Effector memory CD4-positive, alpha-beta T cell (primary cell): Measurements from ENCODE around the gene ILKAP.

Source experiments
- DNase-seq, 3 donors: peaks; one replicate each; pipeline ENCODE4 v3.0.0-alpha.2; 2020
- H3K27ac ChIP-seq: 2 replicates; pipeline ENCODE4 v1.7.0; 2013; ENCODE audit warnings: mild to moderate bottlenecking, low read length, moderate library complexity; ENCODE audit not compliant: insufficient read depth, poor library complexity, severe bottlenecking
- H3K27me3 ChIP-seq: replicated peaks from 2 replicates; pipeline ENCODE4 v1.7.0; 2013; ENCODE audit warnings: mild to moderate bottlenecking, low read length; ENCODE audit not compliant: insufficient read depth, control insufficient read depth, poor library complexity, severe bottlenecking
- H3K36me3 ChIP-seq: 2 replicates; pipeline ENCODE4 v1.7.0; 2013; ENCODE audit warnings: mild to moderate bottlenecking, low read length, moderate library complexity; ENCODE audit not compliant: control insufficient read depth, insufficient read depth
- H3K4me1 ChIP-seq: 2 replicates; pipeline ENCODE4 v1.7.0; 2013; ENCODE audit warnings: low read length, mild to moderate bottlenecking; ENCODE audit not compliant: control insufficient read depth, insufficient read depth, poor library complexity, severe bottlenecking
- H3K4me3 ChIP-seq: 2 replicates; pipeline ENCODE4 v1.7.0; 2013; ENCODE audit warnings: low read length, low read depth, mild to moderate bottlenecking; ENCODE audit not compliant: insufficient read depth, poor library complexity, severe bottlenecking
- H3K9me3 ChIP-seq: 2 replicates; pipeline ENCODE4 v1.7.0; 2013; ENCODE audit warnings: mild to moderate bottlenecking, low read length, moderate library complexity; ENCODE audit not compliant: control insufficient read depth

The ILKAP gene

GRCh38 chr2:238165288-238165921 is 38.1 kb downstream of the ILKAP start:
- no peak for DNase-seq
- Histone ChIP-seq H3K27ac (no peak overlapping the region), H3K4me1 (no peaks in the 10 kb centered on the region), H3K36me3 (peaks cover 13% of the 10 kb centered on the region), H3K9me3 (no peaks in the 10 kb centered on the region), H3K27me3 (peaks cover 5% of the 10 kb centered on the region), H3K4me3 (no peak overlapping the region)

GRCh38 chr2:238164906-238165287 is 38.6 kb downstream of the ILKAP start:
- Histone ChIP-seq H3K4me3 (no peak overlapping the region), H3K27ac (no peak overlapping the region), H3K36me3 (peaks cover 9% of the 10 kb centered on the region), H3K9me3 (no peaks in the 10 kb centered on the region), H3K4me1 (peaks cover 4% of the 10 kb centered on the region), H3K27me3 (peaks cover 9% of the 10 kb centered on the region)
- no peak for DNase-seq

GRCh38 chr2:238163481-238164198 is 39.9 kb downstream of the ILKAP start:
- Histone ChIP-seq H3K36me3 (no peaks in the 10 kb centered on the region), H3K4me3 (no peak overlapping the region), H3K27ac (no peak overlapping the region), H3K9me3 (no peaks in the 10 kb centered on the region), H3K27me3 (peaks cover 17% of the 10 kb centered on the region), H3K4me1 (peaks cover 5% of the 10 kb centered on the region)
- no peak for DNase-seq

GRCh38 chr2:238162846-238163441 is 40.6 kb downstream of the ILKAP start:
- Histone ChIP-seq H3K27me3 (peaks cover 17% of the 10 kb centered on the region), H3K27ac (no peak overlapping the region), H3K4me3 (no peak overlapping the region), H3K4me1 (peaks cover 5% of the 10 kb centered on the region), H3K36me3 (no peaks in the 10 kb centered on the region), H3K9me3 (no peaks in the 10 kb centered on the region)
- DNase-seq = no peak

- Histone ChIP-seq H3K4me1 (peaks cover 5% of the 10 kb centered on the region), H3K4me3 (no peak overlapping the region), H3K9me3 (no peaks in the 10 kb centered on the region), H3K36me3 (no peaks in the 10 kb centered on the region), H3K27ac (no peak overlapping the region), H3K27me3 (peaks cover 17% of the 10 kb centered on the region)
- no peak for DNase-seq
These were observed 41.1 kb downstream of the ILKAP start for GRCh38 chr2:238162251-238162845.

GRCh38 chr2:238161291-238162051 is 42.0 kb downstream of the ILKAP start:
- Histone ChIP-seq H3K36me3 (no peaks in the 10 kb centered on the region), H3K27me3 (peaks cover 17% of the 10 kb centered on the region), H3K27ac (no peak overlapping the region)

GRCh38 chr2:238160206-238161129 is 43.0 kb downstream of the ILKAP start:
- DNase-seq = no peak
- H3K27ac ChIP-seq = no peak overlapping the region
- H3K36me3 ChIP-seq = no peaks in the 10 kb centered on the region
- H3K4me3 ChIP-seq = no peak overlapping the region
- H3K27me3 ChIP-seq = peaks cover 17% of the 10 kb centered on the region
- H3K9me3 ChIP-seq = no peaks in the 10 kb centered on the region
- peaks cover 5% of the 10 kb centered on the region for H3K4me1 ChIP-seq

More at GRCh38 chr2:238161291-238162051, 42.0 kb downstream of the ILKAP start:
- H3K4me3 ChIP-seq = no peak overlapping the region
- no peaks in the 10 kb centered on the region for H3K9me3 ChIP-seq
- peaks cover 5% of the 10 kb centered on the region for H3K4me1 ChIP-seq
- DNase-seq = no peak

- no peaks in the 10 kb centered on the region for H3K9me3 ChIP-seq
- H3K27ac ChIP-seq = no peak overlapping the region
- no peak for DNase-seq
- H3K4me3 ChIP-seq = no peak overlapping the region
- peaks cover 5% of the 10 kb centered on the region for H3K4me1 ChIP-seq
- H3K27me3 ChIP-seq = peaks cover 17% of the 10 kb centered on the region
- no peaks in the 10 kb centered on the region for H3K36me3 ChIP-seq
These were observed 43.8 kb downstream of the ILKAP start for GRCh38 chr2:238159661-238160205.

- Histone ChIP-seq H3K27me3 (peaks cover 17% of the 10 kb centered on the region), H3K4me1 (peaks cover 5% of the 10 kb centered on the region), H3K27ac (no peak overlapping the region), H3K36me3 (no peaks in the 10 kb centered on the region), H3K4me3 (peak overlapping the region; percentile 29), H3K9me3 (no peaks in the 10 kb centered on the region)
- DNase-seq = no peak
These were observed 44.4 kb downstream of the ILKAP start for GRCh38 chr2:238159071-238159539.
